Left renal cortex interstitium (tissue), 4 donors: Measurements from ENCODE around the gene MTIF2. TPM values are rescaled to one million over a fixed set of nuclear protein-coding genes. Genes with fewer than 3 reads are reported as not detected.
"Not testable (repeated sequence)": the region's sequence is repeated elsewhere in the genome, so short reads cannot be mapped to it uniquely, and the experiment has no call there.

Source experiments
- DNase-seq, 4 donors: peaks; one replicate each; pipeline ENCODE4 v3.0.0-alpha.2; 2013; ENCODE audit warnings: low read depth in 4 of 4, low spot score in 2 of 4, missing footprints in 1 of 4
- polyA plus RNA-seq, 4 donors: library from polyadenylated mRNA; unstranded; fragments of 120-200 nt; gene quantifications; one replicate each; pipeline ENCODE4 v1.2.1, GENCODE V29; 2013; ENCODE audit not compliant: insufficient read length in 4 of 4

Gene MTIF2
- polyA plus RNA-seq, 4 donors, result 36.0 to 45.6 (median 42.7) TPM

DNA sequence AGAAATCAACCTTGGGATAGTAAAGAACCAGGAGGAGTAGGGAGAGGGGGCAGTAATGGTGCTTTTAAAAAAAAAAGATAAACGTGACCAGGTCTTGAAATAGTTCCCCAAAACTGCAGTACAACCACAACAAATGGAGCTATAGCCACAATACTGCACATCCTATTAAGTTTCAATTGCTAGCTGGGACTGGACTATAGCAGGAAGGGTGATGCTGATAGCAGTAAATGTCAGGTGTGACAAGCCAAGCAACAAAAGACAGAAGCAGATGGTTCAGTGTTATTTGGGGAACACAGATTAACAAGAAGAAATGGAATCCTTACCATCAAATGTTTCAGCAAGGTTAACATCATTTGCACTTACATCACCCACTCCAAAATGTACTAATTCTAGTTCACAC lies 26.4 kb downstream of the MTIF2 start:
- no peak for DNase-seq

DNA sequence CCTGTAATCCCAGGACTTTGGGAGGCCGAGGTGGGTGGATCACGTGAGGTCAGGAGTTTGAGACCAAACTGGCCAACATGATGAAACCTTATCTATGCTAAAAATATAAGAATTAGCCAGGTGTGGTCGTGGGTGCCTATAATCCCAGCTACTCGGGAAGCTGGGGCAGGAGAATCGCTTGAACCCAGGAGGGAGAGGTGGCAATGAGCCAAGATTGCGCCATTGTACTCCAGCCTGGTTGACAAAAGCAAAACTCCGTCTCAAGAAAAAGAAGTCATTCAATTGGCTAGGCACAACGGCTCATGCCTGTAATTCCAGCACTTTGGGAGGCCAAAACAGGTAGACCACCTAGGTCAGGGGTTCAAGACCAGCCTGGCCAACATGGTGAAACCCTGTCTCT lies 27.4 kb downstream of the MTIF2 start:
- not testable (repeated sequence) for DNase-seq

DNA sequence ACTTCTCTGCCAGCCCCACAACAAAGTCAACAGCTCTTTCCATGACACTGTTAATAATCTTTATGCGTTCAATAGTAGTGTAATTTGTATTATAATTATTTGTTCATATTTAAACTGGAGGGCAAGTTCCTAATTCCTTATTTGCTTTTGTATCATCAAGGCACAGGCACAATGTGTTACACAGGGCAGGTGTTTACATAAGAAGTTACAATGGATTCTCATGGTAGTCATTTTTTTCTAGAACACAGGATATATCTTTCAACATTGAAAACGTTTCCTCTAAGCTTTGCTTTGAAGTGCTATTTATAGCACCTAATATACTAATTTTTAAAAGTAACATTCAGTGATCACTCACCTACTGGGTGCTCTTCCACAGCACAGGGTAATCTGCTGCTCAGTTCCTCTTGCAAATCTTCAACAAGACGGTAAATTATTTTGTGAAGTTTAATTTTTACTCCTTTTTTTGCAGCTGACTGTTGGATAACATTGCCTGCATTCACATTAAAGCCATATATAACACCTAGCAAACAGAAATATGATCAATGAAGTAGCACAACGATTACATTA lies 29.3 kb downstream of the MTIF2 start:
- no peak for DNase-seq

DNA sequence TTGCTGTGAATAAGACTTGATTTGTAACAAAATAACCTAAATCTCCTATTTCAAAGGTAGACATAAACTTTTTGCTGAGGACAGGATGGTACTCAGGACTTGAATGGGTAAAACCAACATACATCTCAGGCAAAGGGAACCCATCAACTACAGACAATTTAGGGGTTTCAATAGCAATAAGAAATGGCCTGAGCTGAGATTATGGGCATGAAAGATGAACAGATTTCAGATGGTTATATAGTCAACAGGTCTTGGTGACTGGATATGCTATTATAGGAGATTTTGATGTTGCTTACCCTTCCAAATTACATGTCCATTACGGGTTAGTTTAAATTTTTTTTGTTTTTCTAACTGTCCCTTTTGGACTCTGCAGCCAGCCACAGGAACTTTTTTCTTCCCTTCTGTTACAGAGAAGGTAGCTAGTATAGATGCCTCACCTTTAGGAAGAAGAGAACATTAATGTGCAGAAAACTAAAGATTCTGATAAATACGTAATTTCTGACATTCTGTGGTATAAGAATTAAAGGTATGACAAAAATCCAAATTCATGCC lies 32.0 kb downstream of the MTIF2 start:
- no peak for DNase-seq

DNA sequence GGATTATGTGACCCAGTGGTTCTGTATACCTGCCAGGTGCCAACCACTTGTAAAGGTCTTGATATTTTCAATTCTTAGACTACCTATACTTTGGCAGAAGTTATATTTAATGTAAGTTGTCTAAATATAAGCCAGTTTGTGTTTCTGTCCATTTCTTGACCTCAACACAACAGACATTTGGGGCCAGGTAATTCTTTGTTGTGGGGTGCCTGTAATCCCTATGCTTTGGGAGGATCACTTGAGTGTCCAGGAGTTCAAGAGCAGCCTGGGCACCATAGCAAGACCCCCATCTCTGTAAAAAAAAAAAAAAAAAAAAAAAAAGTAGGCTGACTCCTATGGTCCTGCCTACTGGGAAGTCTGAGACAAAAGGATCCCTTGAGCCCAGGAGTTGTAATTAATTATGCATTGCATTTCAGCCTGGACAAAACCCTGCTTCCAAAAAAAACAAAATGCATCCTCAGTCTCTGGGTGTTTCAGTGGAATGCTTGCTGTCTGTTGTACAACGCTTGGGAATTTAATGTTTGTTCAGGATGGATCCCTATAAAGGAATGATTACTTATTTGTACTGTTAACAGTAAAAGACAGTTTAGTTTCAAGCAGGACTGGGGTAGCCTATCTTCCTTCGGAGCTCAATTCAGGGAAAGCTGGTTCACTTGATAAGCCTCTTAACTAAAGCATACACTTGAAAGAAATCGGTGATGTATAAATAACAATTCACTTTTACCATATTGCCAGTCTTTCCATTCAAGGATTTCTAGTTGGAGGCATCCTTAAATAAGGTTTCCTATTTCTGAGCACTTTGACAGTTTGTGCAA lies 33.1 kb downstream of the MTIF2 start:
- DNase-seq, result no peak

DNA sequence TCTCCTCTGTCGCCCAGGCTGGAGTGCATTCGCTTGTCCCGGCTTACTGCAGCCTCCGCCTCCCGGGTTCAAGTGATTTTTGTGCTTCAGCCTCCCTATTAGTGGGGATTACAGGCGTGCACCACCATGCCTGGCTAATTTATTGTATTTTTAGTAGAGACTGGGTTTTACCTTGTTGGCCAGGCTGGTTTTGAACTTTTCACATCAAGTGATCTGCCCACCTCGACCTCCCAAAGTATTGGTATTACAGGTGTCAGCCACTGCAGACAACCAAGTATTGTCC lies 35.4 kb downstream of the MTIF2 start:
- DNase-seq, result no peak

DNA sequence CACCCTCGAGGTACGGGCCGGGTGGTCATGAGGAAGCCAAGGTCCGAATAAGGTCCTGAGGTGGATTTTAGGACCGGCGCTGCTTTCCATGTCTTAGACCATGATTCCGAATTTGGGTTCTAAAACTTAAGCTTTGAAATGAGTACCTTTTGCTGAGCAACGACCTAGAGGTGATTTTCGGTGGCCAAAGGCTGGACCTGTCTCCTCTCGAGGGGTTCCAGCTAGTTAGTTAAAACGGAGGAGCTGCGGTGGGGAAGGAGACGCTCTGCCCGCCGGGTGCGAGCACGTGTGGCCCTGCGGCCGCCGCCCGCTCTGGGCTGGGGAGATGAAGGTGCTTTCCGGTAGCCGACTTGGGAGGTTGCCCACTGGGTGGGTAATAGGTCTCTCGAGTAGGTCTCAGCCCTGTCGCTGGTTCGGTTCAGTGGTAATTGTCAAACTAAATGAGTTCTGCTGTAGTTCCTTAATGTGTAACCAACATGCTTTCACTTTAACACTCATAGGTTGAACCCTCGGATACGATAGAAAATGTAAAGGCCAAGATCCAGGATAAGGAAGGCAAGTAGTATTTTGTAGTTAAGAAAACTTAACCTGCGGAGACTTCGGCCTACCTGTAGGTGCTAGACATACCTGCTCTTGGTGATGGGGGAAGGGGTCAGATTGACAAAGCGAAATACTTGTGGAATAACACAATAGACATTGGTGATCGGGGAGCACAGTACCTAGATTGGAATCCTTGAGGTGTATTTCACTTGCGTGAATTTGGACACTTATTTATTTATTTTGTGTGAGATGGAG lies 36.0 kb downstream of the MTIF2 start:
- DNase-seq, result peak in 2 of 4 donors; percentile 45 to 46

DNA sequence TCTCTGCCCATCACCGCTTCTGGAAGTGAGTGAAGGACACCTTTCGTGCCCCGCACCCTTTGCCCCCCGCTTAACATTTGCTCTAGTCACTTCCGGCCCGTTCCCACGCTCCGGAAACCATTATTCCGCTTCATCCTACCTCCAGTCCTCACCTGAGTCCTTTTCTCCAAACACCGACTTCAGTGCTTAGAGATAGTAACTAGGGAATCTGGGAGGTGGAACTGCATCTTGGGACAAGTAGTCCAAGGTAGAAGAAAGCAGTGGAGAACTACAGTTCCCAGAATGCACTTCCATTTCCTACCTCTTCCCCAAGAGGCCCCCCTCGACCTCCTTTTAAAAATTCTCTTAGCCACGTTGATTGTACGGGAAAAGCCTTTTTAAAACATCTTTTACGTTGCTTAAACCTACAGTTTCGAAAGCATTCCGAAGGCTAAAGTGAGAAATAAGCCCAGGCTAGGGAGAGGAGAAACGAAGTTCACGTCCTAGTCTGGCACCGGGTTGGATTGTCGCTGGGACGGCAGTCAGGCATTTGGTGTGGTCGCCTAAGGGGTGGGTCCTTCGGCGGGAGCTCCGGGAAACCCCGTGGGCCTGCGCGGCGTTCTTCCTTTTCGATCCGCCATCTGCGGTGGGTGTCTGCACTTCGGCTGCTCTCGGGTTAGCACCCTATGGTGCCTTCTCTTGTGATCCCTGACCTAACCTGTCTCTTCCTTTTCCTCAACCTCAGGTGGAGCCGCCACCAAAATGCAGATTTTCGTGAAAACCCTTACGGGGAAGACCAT lies 36.8 kb downstream of the MTIF2 start, which contains the start of the genes CLHC1 and RPS27A:
Gene CLHC1, minus strand, starts transcription at position 210 of the 779 bp plus-strand sequence. CDS start 9,882 bp downstream, outside the sequence.
Gene RPS27A, plus strand, starts transcription at position 605 of the 779 bp plus-strand sequence. Its CDS starts 137 bp downstream, at position 742.
- peak; percentile 93 to 99 (median 94) for DNase-seq

DNA sequence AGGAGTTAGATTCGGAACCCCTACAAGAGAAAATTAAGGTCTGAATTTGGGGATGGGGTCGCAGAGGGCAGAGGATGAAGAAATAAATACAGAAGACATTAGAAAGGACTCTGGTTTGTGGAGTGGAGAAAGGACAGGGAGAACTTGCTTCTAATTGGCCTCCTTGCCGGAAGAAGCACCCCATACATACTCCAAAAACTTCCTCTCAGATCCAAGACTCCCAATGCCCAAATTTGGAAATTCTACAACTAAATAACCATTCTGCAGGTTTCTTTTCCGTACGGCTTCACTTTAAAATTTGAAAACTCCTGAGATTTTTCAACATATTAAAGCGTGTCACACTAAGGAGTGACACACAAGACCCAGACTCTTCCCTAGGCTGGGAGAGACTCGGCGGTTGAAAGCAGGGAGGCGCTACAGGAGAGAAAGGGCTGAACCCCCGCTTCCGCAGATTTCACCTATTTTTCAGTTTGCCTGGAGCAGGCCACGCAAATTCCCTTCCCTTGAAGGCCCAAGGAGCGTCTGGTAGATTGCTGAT lies 37.4 kb downstream of the MTIF2 start:
- no peak for DNase-seq

DNA sequence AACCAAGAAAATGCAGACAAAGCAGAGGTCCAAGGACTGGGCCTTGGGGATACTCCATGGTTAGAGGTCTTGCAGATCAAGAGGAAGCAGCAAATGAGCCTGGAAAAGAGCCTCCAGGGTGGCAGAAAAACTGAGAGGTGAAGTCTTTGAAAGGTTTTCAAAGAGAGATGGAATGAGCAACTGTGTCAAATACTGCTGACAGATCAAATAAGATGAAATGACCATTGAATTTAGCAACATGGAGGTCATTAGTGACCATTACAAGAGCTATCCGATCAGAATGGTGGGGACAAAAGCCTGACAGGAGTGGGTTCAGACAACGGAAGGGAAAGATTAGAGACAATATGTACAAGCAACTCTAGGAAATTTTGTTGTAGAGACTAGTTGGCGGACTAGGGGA lies 38.5 kb downstream of the MTIF2 start:
- DNase-seq, result no peak

DNA sequence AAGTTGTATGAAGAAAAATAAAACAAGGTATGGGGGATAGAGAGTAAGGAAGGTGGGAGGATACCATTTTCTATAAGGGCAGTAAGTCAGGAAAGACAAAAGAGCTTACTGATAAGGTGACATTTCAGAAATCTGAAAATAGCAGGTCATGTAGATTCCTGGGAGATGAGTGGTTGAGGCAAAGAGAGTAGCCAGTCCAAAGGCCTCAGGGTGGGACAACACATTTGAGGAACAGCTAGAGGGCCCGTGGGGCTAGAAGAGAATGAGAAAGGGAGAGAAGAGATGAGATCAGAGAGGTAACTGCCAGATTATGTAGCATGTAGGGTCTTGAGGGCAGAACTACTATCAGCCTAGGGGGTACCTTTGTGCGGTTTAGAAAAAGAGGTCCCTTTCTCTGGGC lies 39.8 kb downstream of the MTIF2 start:
- no peak for DNase-seq

DNA sequence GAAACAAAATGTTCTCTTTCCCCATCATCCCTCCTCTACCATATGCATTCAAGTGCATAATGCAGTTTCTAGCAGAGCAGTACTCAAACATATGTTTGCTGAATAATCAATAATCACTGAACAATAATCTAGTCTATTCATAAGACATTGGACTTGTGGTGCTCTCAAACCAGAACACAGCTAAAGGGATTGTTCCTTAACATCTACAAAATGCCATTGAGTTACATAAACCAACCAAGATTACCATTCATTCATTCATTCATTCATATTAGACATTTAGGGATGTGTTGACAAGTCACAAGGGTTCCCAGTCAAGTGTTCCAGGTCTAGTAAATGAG lies 40.8 kb downstream of the MTIF2 start:
- DNase-seq, result no peak

DNA sequence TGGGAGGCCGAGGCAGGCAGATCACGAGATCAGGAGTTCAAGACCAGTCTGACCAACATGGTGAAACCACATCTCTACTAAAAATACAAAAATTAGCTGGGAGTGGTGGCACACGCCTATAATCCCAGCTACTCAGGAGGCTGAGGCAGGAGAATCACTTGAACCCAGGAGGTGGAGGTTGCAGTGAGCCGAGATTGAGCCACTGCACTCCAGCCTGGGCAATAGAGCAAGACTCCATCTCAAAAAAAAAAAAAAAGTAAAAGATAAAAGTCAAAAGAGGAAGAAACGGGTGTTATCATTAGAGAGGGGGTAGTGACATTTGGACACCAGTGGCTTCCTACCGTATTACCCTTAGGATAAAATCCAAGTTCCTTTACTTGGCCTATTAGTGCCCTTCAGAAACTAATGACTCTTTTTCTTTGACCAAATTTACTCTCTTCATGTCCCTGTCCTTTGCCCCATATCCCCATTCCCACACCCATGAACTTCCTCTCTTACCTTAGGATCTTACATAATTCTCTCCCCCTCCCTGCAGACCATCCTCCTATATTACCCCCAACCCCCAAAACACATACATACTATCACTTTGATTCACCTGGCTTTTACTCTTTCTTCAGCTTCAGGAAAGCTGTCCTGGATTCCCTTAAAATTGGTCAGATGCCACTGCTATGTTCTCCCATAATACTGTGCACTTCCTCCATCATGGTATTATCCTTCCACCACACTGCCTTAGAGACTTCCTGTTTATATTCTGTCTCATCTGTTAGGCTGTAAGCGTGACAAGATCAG lies 41.4 kb downstream of the MTIF2 start:
- DNase-seq, result not testable (repeated sequence)

DNA sequence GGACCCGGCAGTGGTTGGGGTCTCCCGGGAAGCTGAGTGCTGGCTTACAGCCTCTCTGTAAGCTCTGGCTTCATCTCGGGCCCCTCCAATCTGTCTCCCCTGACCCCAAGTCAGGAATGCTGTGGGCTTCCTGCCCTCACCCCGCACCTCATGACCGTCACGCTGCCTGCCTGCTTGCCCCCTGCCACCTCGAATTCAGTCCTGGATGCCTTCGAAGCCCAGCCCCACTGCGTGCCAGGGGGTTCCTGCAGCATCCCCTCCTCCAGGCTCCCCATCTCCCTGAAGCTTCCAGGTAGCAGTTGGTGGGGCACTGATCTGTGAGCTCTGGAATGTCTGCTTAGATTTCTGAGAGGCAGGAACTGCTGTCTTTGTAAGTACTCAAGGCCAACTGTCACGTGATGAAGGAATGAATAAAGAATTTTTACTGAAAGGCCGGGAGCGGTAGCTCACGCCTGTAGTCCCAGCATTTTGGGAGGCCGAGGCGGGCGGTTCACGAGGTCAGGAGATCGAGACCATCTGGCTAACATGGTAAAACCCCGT lies 43.5 kb downstream of the MTIF2 start:
- no peak for DNase-seq

DNA sequence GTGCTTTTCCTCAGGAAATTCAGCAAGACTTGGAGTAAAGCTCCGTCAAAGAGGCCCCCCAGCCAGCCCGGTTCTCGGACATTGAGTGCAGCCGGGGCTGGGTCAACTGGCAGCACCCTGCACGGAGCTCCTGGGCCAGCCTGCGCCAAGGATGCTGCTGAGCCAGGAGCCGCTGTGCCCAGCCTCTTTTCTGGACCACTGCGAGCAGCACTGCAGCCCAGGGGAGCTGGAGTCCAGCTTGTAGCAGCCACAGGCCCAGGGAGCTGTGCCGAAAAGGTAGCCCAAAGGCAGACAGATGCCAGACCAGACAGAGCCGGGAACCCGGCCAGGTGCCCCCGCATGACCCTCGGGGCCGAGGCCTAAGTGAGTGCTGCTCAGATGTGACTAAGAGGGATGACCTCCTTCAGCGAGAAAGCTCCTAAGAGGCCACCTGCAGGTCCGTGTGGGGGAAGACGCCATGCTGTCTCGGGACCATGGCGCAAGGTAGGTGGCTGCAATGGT lies 44.2 kb downstream of the MTIF2 start:
- no peak for DNase-seq

DNA sequence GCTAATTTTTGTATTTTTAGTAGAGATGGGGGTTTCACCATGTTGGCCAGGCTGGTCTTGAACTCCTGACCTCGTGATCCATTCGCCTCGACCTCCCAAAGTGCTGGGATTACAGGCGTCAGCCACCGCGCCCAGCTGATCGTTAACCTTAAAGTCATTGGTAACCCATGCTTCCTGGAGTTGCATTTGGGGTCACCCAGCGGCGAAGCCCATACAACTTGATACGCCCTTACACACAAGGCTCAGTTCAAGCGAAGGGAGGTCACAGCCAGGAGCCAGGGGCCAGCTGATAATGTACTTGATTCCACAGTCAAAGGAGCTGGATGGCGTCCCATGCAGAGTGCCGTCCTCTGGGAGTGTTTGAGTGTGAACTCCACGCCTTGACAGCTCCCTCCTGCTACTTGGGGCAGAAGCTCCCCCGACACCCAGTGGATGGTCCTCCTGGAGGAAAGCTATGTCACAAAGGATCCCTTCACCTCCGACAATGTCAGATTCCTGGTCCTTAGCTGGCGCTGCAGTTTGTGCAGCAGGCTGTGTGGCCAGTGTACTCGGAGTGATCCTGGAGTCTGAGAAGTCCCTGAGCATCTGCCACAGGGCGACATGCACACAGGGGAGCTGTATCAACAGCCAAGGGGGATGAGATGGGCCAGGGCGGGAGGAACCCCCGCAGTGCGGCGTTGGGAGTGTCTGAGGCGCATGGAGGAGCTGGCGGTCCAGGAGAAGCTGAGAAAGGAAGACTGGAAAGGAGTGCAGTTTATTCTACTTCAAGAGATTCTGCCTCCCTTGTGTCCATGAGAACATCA lies 44.9 kb downstream of the MTIF2 start:
- DNase-seq, result no peak

DNA sequence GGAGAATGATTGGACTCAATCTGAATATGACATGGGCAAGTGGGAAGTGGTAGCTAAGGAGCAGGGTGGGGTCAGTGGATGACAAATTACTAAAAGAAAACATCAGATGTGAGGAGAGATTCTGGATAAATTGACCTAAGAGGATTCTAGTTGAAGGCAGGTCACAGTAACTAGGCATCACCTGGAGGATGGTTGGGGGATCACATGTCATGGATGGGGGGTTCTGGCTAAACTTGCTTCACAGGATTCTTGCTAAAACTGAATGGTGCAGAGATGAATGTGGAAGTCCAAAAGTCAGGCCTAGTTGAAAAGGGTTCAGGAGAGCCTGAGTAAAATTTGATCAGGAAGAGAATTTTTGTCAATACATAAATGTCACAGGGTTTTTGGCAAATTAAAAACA lies 55.2 kb downstream of the MTIF2 start:
- DNase-seq, result no peak

DNA sequence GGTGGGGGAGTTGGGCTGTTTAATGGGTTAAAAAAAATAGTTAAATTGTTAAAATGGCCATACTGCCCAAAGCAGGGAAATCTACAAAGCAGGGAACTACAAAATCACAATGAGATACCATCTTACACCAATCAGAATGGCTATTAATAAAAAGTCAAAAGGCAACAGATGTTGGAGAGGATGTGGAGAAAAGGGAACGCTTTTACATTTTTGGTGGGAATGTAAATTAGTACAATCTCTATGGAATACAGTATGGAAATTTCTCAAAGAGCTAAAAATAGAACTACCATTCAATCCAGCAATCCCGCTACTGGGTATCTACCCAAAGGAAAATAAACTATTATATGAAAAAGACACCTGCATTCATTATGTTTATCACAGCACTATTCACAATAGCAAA lies 64.1 kb downstream of the MTIF2 start:
- DNase-seq, result no peak
